BLaER1 (cell line): Measurements from ENCODE around the gene PLAA.

ENCODE experiments used
- H3K27ac ChIP-seq: shearing (Covaris generic); formaldehyde crosslinking; 2 replicates; pipeline ENCODE4 v1.8.1; 2022
- H3K27me3 ChIP-seq: shearing (Covaris generic); formaldehyde crosslinking; 2 replicates; pipeline ENCODE4 v1.8.1; 2022
- H3K36me3 ChIP-seq: shearing (Covaris generic); formaldehyde crosslinking; 2 replicates; pipeline ENCODE4 v1.8.1; 2022
- H3K4me1 ChIP-seq: shearing (Covaris generic); formaldehyde crosslinking; 2 replicates; pipeline ENCODE4 v1.8.1; 2022
- H3K4me2 ChIP-seq: shearing (Covaris generic); formaldehyde crosslinking; 2 replicates; pipeline ENCODE4 v1.8.1; 2022
- H3K4me3 ChIP-seq: shearing (Covaris generic); formaldehyde crosslinking; 2 replicates; pipeline ENCODE4 v1.8.1; 2022
- H3K9ac ChIP-seq: shearing (Covaris generic); formaldehyde crosslinking; 2 replicates; pipeline ENCODE4 v1.8.1; 2022
- H3K9me3 ChIP-seq: shearing (Covaris generic); formaldehyde crosslinking; 2 replicates; pipeline ENCODE4 v1.8.1; 2022
- H4K20me1 ChIP-seq: shearing (Covaris generic); formaldehyde crosslinking; 2 replicates; pipeline ENCODE4 v1.8.1; 2022
- Cebpa-rat ChIP-seq: shearing (Covaris generic); IDR thresholded peaks from 2 replicates; pipeline ENCODE4 v1.8.1; 2022

Gene PLAA

GRCh38 chr9:26935847-26936246 is 11.2 kb downstream of the PLAA start:
- peaks cover 62% of the 10 kb centered on the region for H3K36me3 ChIP-seq
- peaks cover 56% of the 10 kb centered on the region for H4K20me1 ChIP-seq
- no peaks in the 10 kb centered on the region for H3K4me1 ChIP-seq
- TF ChIP-seq Cebpa-rat = no peak
- H3K4me3 ChIP-seq = no peak overlapping the region
- no peaks in the 10 kb centered on the region for H3K27me3 ChIP-seq
- H3K27ac ChIP-seq = no peak overlapping the region
- H3K4me2 ChIP-seq = no peak overlapping the region
- H3K9me3 ChIP-seq = peaks cover 18% of the 10 kb centered on the region
- H3K9ac ChIP-seq = no peak overlapping the region

GRCh38 chr9:26928902-26929495 is 18.0 kb downstream of the PLAA start:
- H3K27me3 ChIP-seq = no peaks in the 10 kb centered on the region
- peaks cover 20% of the 10 kb centered on the region; the same call in 1 of the 2 replicates for H4K20me1 ChIP-seq
- no peak overlapping the region for H3K4me2 ChIP-seq
- H3K36me3 ChIP-seq = peaks cover 89% of the 10 kb centered on the region
- H3K27ac ChIP-seq = no peak overlapping the region
- H3K4me1 ChIP-seq = no peaks in the 10 kb centered on the region
- TF ChIP-seq Cebpa-rat = no peak
- H3K9me3 ChIP-seq = no peaks in the 10 kb centered on the region
- H3K9ac ChIP-seq = no peak overlapping the region
- no peak overlapping the region for H3K4me3 ChIP-seq

- Histone ChIP-seq H3K4me2 (no peak overlapping the region), H4K20me1 (peaks cover 20% of the 10 kb centered on the region; the same call in 1 of the 2 replicates), H3K36me3 (peaks cover 93% of the 10 kb centered on the region), H3K4me1 (no peaks in the 10 kb centered on the region), H3K27ac (no peak overlapping the region), H3K27me3 (no peaks in the 10 kb centered on the region), H3K4me3 (no peak overlapping the region), H3K9ac (no peak overlapping the region), H3K9me3 (no peaks in the 10 kb centered on the region)
- no peak for TF ChIP-seq Cebpa-rat
Measured at GRCh38 chr9:26925609-26926008, 21.4 kb downstream of the PLAA start.

GRCh38 chr9:26919698-26920097 is 27.3 kb downstream of the PLAA start:
- no peak overlapping the region for H3K27ac ChIP-seq
- no peak for TF ChIP-seq Cebpa-rat
- no peak overlapping the region for H3K4me3 ChIP-seq
- no peak overlapping the region for H3K4me2 ChIP-seq
- H3K9me3 ChIP-seq = no peaks in the 10 kb centered on the region
- no peaks in the 10 kb centered on the region for H3K4me1 ChIP-seq
- H3K27me3 ChIP-seq = no peaks in the 10 kb centered on the region
- H3K9ac ChIP-seq = no peak overlapping the region
- no peaks in the 10 kb centered on the region for H4K20me1 ChIP-seq
- peaks cover 94% of the 10 kb centered on the region for H3K36me3 ChIP-seq

GRCh38 chr9:26913138-26913668 is 33.8 kb downstream of the PLAA start:
- Histone ChIP-seq H3K4me2 (no peak overlapping the region), H3K9ac (no peak overlapping the region), H3K4me1 (no peaks in the 10 kb centered on the region), H4K20me1 (no peaks in the 10 kb centered on the region), H3K36me3 (peaks cover 74% of the 10 kb centered on the region), H3K9me3 (no peaks in the 10 kb centered on the region), H3K27ac (no peak overlapping the region), H3K27me3 (no peaks in the 10 kb centered on the region), H3K4me3 (no peak overlapping the region)
- no peak for TF ChIP-seq Cebpa-rat

GRCh38 chr9:26904671-26905070 is 42.4 kb downstream of the PLAA start:
- no peak overlapping the region for H3K9ac ChIP-seq
- no peaks in the 10 kb centered on the region for H3K9me3 ChIP-seq
- no peaks in the 10 kb centered on the region for H3K27me3 ChIP-seq
- TF ChIP-seq Cebpa-rat = no peak
- peaks cover 52% of the 10 kb centered on the region for H3K36me3 ChIP-seq
- H3K4me2 ChIP-seq = no peak overlapping the region
- no peaks in the 10 kb centered on the region for H4K20me1 ChIP-seq
- no peak overlapping the region for H3K27ac ChIP-seq
- H3K4me1 ChIP-seq = no peaks in the 10 kb centered on the region
- H3K4me3 ChIP-seq = no peak overlapping the region

GRCh38 chr9:26904070-26904469 is 43.0 kb downstream of the PLAA start:
- Histone ChIP-seq H3K4me3 (no peak overlapping the region), H3K27me3 (no peaks in the 10 kb centered on the region), H3K27ac (no peak overlapping the region), H3K9me3 (no peaks in the 10 kb centered on the region), H3K9ac (no peak overlapping the region), H4K20me1 (no peaks in the 10 kb centered on the region), H3K4me1 (no peaks in the 10 kb centered on the region), H3K4me2 (no peak overlapping the region), H3K36me3 (peaks cover 52% of the 10 kb centered on the region)
- no peak for TF ChIP-seq Cebpa-rat

DNA sequence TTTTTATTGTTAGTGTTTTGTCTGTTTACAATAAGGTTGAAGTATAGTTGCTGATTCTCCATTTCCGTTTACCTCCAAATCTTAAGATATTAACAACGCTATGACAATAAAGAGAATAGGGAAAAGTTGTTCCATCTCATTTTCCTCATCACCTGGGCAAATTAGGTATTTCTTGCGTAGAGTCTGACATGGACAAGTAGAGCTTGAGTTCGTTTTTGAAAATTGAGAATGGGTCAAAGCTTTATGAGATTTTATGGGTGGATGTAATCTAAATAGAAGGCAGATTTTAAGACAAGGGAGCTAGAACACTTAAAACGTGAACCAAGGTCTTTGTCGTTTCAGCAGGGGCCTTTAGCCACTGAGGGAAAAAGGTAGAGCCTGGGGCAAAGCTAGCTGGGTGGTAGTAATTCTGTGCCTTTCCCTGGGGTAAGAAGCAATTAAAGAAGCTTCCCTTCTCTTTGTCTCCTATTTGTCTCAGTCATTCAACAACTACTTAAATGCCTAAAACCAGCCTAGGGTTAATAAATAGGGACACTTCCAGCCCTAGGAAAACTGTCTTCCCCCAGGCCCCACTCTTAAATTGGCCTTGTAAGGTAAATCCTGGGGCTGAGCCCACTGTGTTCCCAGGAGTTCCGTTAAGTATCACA is 53.9 kb downstream of the PLAA start:
- H3K27ac ChIP-seq = peak overlapping the region; percentile 97
- H3K9me3 ChIP-seq = no peaks in the 10 kb centered on the region
- no peak for TF ChIP-seq Cebpa-rat
- peak overlapping the region; percentile 73 for H3K4me2 ChIP-seq
- H3K4me3 ChIP-seq = peak overlapping the region; percentile 95
- H3K4me1 ChIP-seq = peaks cover 36% of the 10 kb centered on the region
- peaks cover 12% of the 10 kb centered on the region for H4K20me1 ChIP-seq
- H3K27me3 ChIP-seq = no peaks in the 10 kb centered on the region
- peak overlapping the region; percentile 93 for H3K9ac ChIP-seq
- peaks cover 6% of the 10 kb centered on the region; the same call in 1 of the 2 replicates for H3K36me3 ChIP-seq

DNA sequence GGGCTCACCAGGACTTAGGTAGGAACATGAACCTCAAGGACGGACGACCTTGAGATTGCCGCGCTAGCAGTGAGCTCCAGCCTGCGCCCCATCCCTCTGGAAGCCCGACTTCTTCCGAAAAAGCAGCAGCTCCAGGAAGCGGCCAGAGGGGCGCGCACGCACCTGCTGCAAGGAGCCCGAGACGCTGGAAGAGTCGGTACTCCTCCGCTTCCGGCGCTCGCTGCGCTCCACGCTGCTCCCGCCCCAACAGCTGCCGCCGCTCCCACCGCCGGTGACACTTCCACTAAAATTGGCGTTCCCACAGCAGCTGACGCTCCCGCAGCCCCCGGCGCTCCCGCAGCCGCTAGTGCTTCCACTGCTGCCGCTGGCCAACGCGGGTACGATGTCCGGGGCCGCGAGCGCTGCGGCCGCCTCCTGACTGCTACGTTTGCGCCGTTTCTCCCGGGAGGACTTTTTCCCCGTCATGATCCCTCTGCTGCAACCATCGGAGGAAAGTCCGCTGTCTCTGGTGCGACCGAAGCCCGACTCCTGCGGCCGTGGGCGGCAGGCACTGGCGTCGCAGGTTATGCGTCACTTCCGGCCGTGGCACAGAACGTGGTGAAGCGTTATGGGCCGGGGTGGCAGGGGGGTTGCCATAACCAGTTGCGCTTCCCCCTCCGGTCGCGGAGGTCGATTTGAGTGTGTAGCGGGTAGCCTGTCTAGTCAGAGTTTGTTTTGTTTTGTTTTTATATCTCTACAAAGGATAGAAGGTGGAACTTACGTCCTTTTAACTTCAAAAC is 54.6 kb downstream of the PLAA start, which contains the start of gene CAAP1:
TSS of gene CAAP1 (minus strand) at position 552 of the 779 bp plus-strand sequence. CDS start at position 465, 87 bp downstream.
- Histone ChIP-seq H3K9ac (peak within 1 kb of the TSS; percentile 93), H3K4me3 (peak within 1 kb of the TSS; percentile 95), H4K20me1 (peaks cover 12% of the 10 kb centered on the region), H3K27ac (peak within 1 kb of the TSS; percentile 97), H3K4me2 (peak within 1 kb of the TSS; percentile 73), H3K9me3 (no peaks in the 10 kb centered on the region), H3K27me3 (no peaks in the 10 kb centered on the region), H3K36me3 (peaks cover 6% of the 10 kb centered on the region; the same call in 1 of the 2 replicates), H3K4me1 (peaks cover 38% of the 10 kb centered on the region)
- no peak for TF ChIP-seq Cebpa-rat
